ENCODE results near the gene NLRP4.

NLRP4 gene

GRCh38 chr19:55870736-55871135, 34.4 kb downstream of the NLRP4 start:
- TF ChIP-seq CTCF (IDR thresholded peaks at IDR 0.05; ENCODE audit: low read depth, low read length): no peak
- H3K4me3 ChIP-seq (ENCODE audit: low read depth, low read length): no peak overlapping the region

GRCh38 chr19:55877211-55877610, 40.9 kb downstream of the NLRP4 start:
- no peak for TF ChIP-seq CTCF (IDR thresholded peaks at IDR 0.05; ENCODE audit: low read depth, low read length)

GRCh38 chr19:55882626-55883025, 46.3 kb downstream of the NLRP4 start:
- TF ChIP-seq CTCF (IDR thresholded peaks at IDR 0.05; ENCODE audit: low read depth, low read length): no peak
- H3K4me3 ChIP-seq (ENCODE audit: low read depth, low read length): no peak overlapping the region

More at GRCh38 chr19:55877211-55877610, 40.9 kb downstream of the NLRP4 start:
- no peak overlapping the region for H3K4me3 ChIP-seq (ENCODE audit: low read depth, low read length)

- TF ChIP-seq CTCF (IDR thresholded peaks at IDR 0.05; ENCODE audit: low read depth, low read length): no peak
- H3K4me3 ChIP-seq (ENCODE audit: low read depth, low read length): no peak overlapping the region
Observed at GRCh38 chr19:55898911-55899310, 62.6 kb downstream of the NLRP4 start.

GRCh38 chr19:55901369-55902079, 65.2 kb downstream of the NLRP4 start:
- TF ChIP-seq CTCF (IDR thresholded peaks at IDR 0.05; ENCODE audit: low read depth, low read length): no peak
- no peak overlapping the region for H3K4me3 ChIP-seq (ENCODE audit: low read depth, low read length)

GRCh38 chr19:55902080-55902751, 65.9 kb downstream of the NLRP4 start:
- no peak for TF ChIP-seq CTCF (IDR thresholded peaks at IDR 0.05; ENCODE audit: low read depth, low read length)
- no peak overlapping the region for H3K4me3 ChIP-seq (ENCODE audit: low read depth, low read length)

GRCh38 chr19:55907286-55907685, 70.9 kb downstream of the NLRP4 start:
- no peak for TF ChIP-seq CTCF (IDR thresholded peaks at IDR 0.05; ENCODE audit: low read depth, low read length)
- no peak overlapping the region for H3K4me3 ChIP-seq (ENCODE audit: low read depth, low read length)
